IMR-90 (cell line): ENCODE measurements around the gene ACTG2. TPM values are rescaled to one million over a fixed set of nuclear protein-coding genes. Genes with fewer than 3 reads are reported as not detected.

Source experiments
- ATAC-seq: fragments of 200-7000 bp; cut with Tn5 transposase; 2 replicates; pipeline ENCODE4 v1.9.1; 2020; ENCODE audit warnings: low read depth, mild to moderate bottlenecking, moderate library complexity
- BruUV-seq: library from RNA; stranded (reverse); fragments of 400-500 nt; replicated peaks from 2 replicates; lab custom pipeline; 2021; lab: Mats Ljungman, UMichigan
- CTCF ChIA-PET: fragments of 300-600 bp; formaldehyde crosslinking; extraction: SDS; loops from one replicate; lab custom pipeline; 2021; ENCODE audit warnings: antibody characterized with exemption; lab: Yijun Ruan, JAX
- POLR2A ChIA-PET: fragments of 300-600 bp; sonication (Branson Sonifier 250); formaldehyde crosslinking; loops from one replicate; lab custom pipeline; 2022; ENCODE audit warnings: antibody characterized with exemption; ENCODE audit not compliant: unreplicated experiment; lab: Charles Lee
- DNase-seq: peaks from one replicate; pipeline ENCODE4 v3.0.0; 2013
- H2AFZ ChIP-seq: replicated peaks from 2 replicates; pipeline ENCODE3; 2013; ENCODE audit warnings: low read length, mild to moderate bottlenecking; ENCODE audit not compliant: poor library complexity
- H2AK5ac ChIP-seq: 2 replicates; pipeline ENCODE4 v1.6.1; 2013; ENCODE audit warnings: low read depth, low read length, inconsistent platforms
- H2AK9ac ChIP-seq: replicated peaks from 2 replicates; pipeline ENCODE3; 2013; ENCODE audit warnings: mild to moderate bottlenecking, low read depth, low read length, moderate library complexity; ENCODE audit not compliant: poor library complexity
- H2BK120ac ChIP-seq: 2 replicates; pipeline ENCODE4 v1.6.1; 2013; ENCODE audit warnings: low read depth, low read length, inconsistent platforms
- H2BK15ac ChIP-seq: 3 replicates; pipeline ENCODE4 v1.6.1; 2013; ENCODE audit warnings: low read depth, low read length, inconsistent platforms
- H2BK20ac ChIP-seq: 2 replicates; pipeline ENCODE4 v1.6.1; 2013; ENCODE audit warnings: low read depth, mild to moderate bottlenecking, inconsistent platforms, low read length, moderate library complexity
- H2BK5ac ChIP-seq: 2 replicates; pipeline ENCODE4 v1.6.1; 2013; ENCODE audit warnings: mild to moderate bottlenecking, low read depth, low read length, inconsistent platforms; ENCODE audit not compliant: poor library complexity, severe bottlenecking
- H3K14ac ChIP-seq: replicated peaks from 2 replicates; pipeline ENCODE4 v1.6.1; 2013; ENCODE audit warnings: low read depth, low read length, inconsistent platforms
- H3K18ac ChIP-seq: 2 replicates; pipeline ENCODE4 v1.6.1; 2013; ENCODE audit warnings: low read depth, low read length, control low read depth
- H3K23ac ChIP-seq: 2 replicates; pipeline ENCODE4 v1.6.1; 2013; ENCODE audit warnings: low read depth, low read length, inconsistent platforms
- H3K27ac ChIP-seq: 2 replicates; pipeline ENCODE4 v1.5.1; 2013; ENCODE audit warnings: mild to moderate bottlenecking, control low read depth, low read length; ENCODE audit not compliant: insufficient read depth
- H3K27me3 ChIP-seq: 2 replicates; pipeline ENCODE4 v1.6.1; 2013; ENCODE audit warnings: low read length; ENCODE audit not compliant: control insufficient read depth, insufficient read depth
- H3K36me3 ChIP-seq: 2 replicates; pipeline ENCODE4 v1.6.1; 2013; ENCODE audit warnings: low read length, mixed read lengths; ENCODE audit not compliant: control insufficient read depth, insufficient read depth
- H3K4ac ChIP-seq: 2 replicates; pipeline ENCODE4 v1.6.1; 2013; ENCODE audit warnings: low read depth, low read length, inconsistent platforms
- H3K4me1 ChIP-seq: 2 replicates; pipeline ENCODE4 v1.6.1; 2013; ENCODE audit warnings: low read length, mixed read lengths; ENCODE audit not compliant: control insufficient read depth, insufficient read depth
- H3K4me2 ChIP-seq: 2 replicates; pipeline ENCODE4 v1.6.1; 2013; ENCODE audit warnings: low read depth, mild to moderate bottlenecking, control low read depth, low read length, moderate library complexity
- H3K4me3 ChIP-seq: 2 replicates; pipeline ENCODE4 v1.5.1; 2013; ENCODE audit warnings: low read depth, mild to moderate bottlenecking, control low read depth, low read length, moderate library complexity; ENCODE audit not compliant: insufficient read depth
- H3K56ac ChIP-seq: 2 replicates; pipeline ENCODE4 v1.6.1; 2013; ENCODE audit warnings: low read length, inconsistent platforms; ENCODE audit not compliant: insufficient read depth; ENCODE audit errors: extremely low read depth
- H3K79me1 ChIP-seq, 2 experiments: 2 replicates each; pipeline ENCODE4 v1.6.1; 2013; ENCODE audit warnings: low read length in 2 of 2, inconsistent platforms in 1 of 2, low read depth in 1 of 2
- H3K9ac ChIP-seq: 2 replicates; pipeline ENCODE4 v1.6.1; 2013; ENCODE audit warnings: low read depth, low read length, control low read depth
- H3K9me1 ChIP-seq: 2 replicates; pipeline ENCODE4 v1.6.1; 2013; ENCODE audit warnings: low read length, inconsistent platforms; ENCODE audit not compliant: insufficient read depth
- H3K9me3 ChIP-seq: 2 replicates; pipeline ENCODE4 v1.6.1; 2013; ENCODE audit warnings: low read length; ENCODE audit not compliant: control insufficient read depth, insufficient read depth
- H4K20me1 ChIP-seq: 2 replicates; pipeline ENCODE4 v1.6.1; 2013; ENCODE audit warnings: low read length, inconsistent platforms; ENCODE audit not compliant: insufficient read depth
- H4K5ac ChIP-seq: 2 replicates; pipeline ENCODE4 v1.6.1; 2013; ENCODE audit warnings: mild to moderate bottlenecking, low read depth, low read length, control low read depth
- H4K8ac ChIP-seq, 2 experiments: 2 replicates each; pipeline ENCODE4 v1.6.1; 2013; ENCODE audit warnings: low read depth in 2 of 2, low read length in 2 of 2, control low read depth in 1 of 2, inconsistent platforms in 1 of 2
- H4K91ac ChIP-seq: 2 replicates; pipeline ENCODE4 v1.6.1; 2013; ENCODE audit warnings: low read depth, low read length, inconsistent platforms; ENCODE audit not compliant: insufficient read depth
- BHLHE40 ChIP-seq: fragments of 150-350 bp; IDR thresholded peaks from 2 replicates; pipeline ENCODE4 v1.6.1; 2016; ENCODE audit warnings: mild to moderate bottlenecking, low read depth, low read length
- CEBPB ChIP-seq: IDR thresholded peaks from 2 replicates; pipeline ENCODE4 v1.6.1; 2012; ENCODE audit warnings: low read depth, low read length, improper control_type of control experiment
- CHD1 ChIP-seq: IDR thresholded peaks from 2 replicates; pipeline ENCODE4 v1.6.1; 2012; ENCODE audit warnings: low read depth, low read length, improper control_type of control experiment
- FOS ChIP-seq: fragments of 150-350 bp; IDR thresholded peaks from 2 replicates; pipeline ENCODE4 v1.6.1; 2016; ENCODE audit warnings: low read depth, low read length
- MAZ ChIP-seq: IDR thresholded peaks from 2 replicates; pipeline ENCODE4 v1.6.1; 2012; ENCODE audit warnings: low read depth, mild to moderate bottlenecking, low read length, improper control_type of control experiment, moderate library complexity, borderline replicate concordance
- RCOR1 ChIP-seq: IDR thresholded peaks from 2 replicates; pipeline ENCODE4 v1.6.1; 2012; ENCODE audit warnings: mild to moderate bottlenecking, low read length, improper control_type of control experiment; ENCODE audit not compliant: insufficient replicate concordance
- dilution Hi-C: fragments of 300-500 bp; cut with HindIII; formaldehyde crosslinking; loops from one replicate; pipeline ENCODE4 v1.14.3; 2018; ENCODE audit warnings: low sequenced_read_pairs; ENCODE audit not compliant: unreplicated experiment
- in situ Hi-C: fragments of 300-500 bp; cut with MboI; formaldehyde crosslinking; loops from 3 replicates; pipeline ENCODE4 v1.14.3; 2019; ENCODE audit warnings: low sequenced_read_pairs, inconsistent platforms, mixed read lengths
- intact Hi-C: fragments of 100-400 bp; cut with micrococcal nuclease; formaldehyde crosslinking; loops from 2 replicates; pipeline ENCODE4 v1.10.0; 2022
- polyA plus RNA-seq, 3 experiments: library from polyadenylated mRNA; depleted of rRNA; stranded (reverse); fragments of >200 nt; gene quantifications; 2 replicates each; pipeline ENCODE4 v1.2.3, GENCODE V29; 2012; ENCODE audit warnings: low replicate concordance in 1 of 3
- total RNA-seq: library from RNA; depleted of rRNA; stranded (reverse); fragments of >200 nt; gene quantifications from 2 replicates; pipeline ENCODE4 v1.2.3, GENCODE V29; 2012

ACTG2 gene
- total and polyA plus RNA-seq, 2 of the 4 experiments (the other 2 are of a cell fraction), result 523 to 899 TPM

DNA sequence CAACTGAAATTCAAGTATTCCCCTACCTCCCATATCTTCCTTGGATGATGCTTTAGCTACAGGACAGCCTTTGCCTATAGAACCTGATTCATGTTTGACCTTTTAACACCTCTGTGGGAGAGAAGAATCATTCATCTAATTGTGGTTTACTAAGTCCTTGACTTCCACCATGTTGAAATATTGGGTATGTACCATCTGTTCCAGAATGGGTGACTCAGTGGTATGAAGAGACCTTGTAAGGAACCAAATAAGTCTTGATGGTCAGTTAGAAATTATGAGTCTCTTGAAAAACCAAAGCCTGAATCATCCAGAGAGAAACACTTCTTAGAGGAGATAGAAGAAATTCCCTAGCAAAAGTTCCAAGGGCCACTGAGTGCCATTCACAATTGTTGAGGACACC, 36.6 kb upstream of the ACTG2 start:
- H3K18ac ChIP-seq, result peak overlapping the region; percentile 89; the same call in 1 of the 2 replicates
- ChIA-PET CTCF (no interaction called here), POLR2A (no interaction called here)
- in situ Hi-C loops, result no loop called here
- H2AFZ ChIP-seq, result no peak overlapping the region
- no peak overlapping the region for H3K4me3 ChIP-seq
- peak overlapping the region; percentile 82; the same call in 1 of the 2 replicates for H3K14ac ChIP-seq
- peak overlapping the region; percentile 76; the same call in 1 of the 2 replicates for H3K4ac ChIP-seq
- peak overlapping the region; percentile 94 for H2BK5ac ChIP-seq
- no peaks in the 10 kb centered on the region for H3K9me3 ChIP-seq
- dilution Hi-C loops, result no loop called here
- peaks cover 0 to 23% of the 10 kb centered on the region in 2 experiments; a peak in 2 of 4 replicates for H3K79me1 ChIP-seq
- peak overlapping the region; percentile 72; the same call in 1 of the 2 replicates for H4K5ac ChIP-seq
- DNase-seq (peak; percentile 98), ATAC-seq (peak; percentile 21; the same call in 1 of the 2 replicates)
- H2AK5ac ChIP-seq, result peak overlapping the region; percentile 87
- intact Hi-C loops, result no loop called here
- no TSS peak for BruUV-seq
- no peaks in the 10 kb centered on the region for H3K27me3 ChIP-seq
- no peak overlapping the region for H3K9ac ChIP-seq
- peak overlapping the region; percentile 46; the same call in 1 of the 3 replicates for H2BK15ac ChIP-seq
- no peak overlapping the region; the same call in 1 of the 2 replicates for H3K56ac ChIP-seq
- peak overlapping the region; percentile 73; the same call in 1 of the 2 replicates for H2BK20ac ChIP-seq
- no peak overlapping the region; the same call in 1 of the 2 replicates for H3K4me2 ChIP-seq
- H4K20me1 ChIP-seq, result peaks cover 12% of the 10 kb centered on the region; the same call in 1 of the 2 replicates
- H3K36me3 ChIP-seq, result peaks cover 35% of the 10 kb centered on the region
- H3K23ac ChIP-seq, result peak overlapping the region; percentile 63; the same call in 1 of the 2 replicates
- H2BK120ac ChIP-seq, result 0 out of 2 replicates have a peak overlapping the region, but pooled peaks have one; percentile 42
- H2AK9ac ChIP-seq, result no peak overlapping the region
- H4K8ac ChIP-seq, result peak overlapping the region in 1 of 2 experiments; percentile 31; a peak in 1 of 4 replicates
- H3K4me1 ChIP-seq, result peaks cover 15% of the 10 kb centered on the region
- TF ChIP-seq BHLHE40 (0 out of 2 replicates have a peak, but pooled peaks have one; percentile 3), CEBPB (peak; percentile 75), RCOR1 (peak; percentile 94), FOS (peak; percentile 75), MAZ (no peak), CHD1 (no peak)
- no peak overlapping the region; the same call in 1 of the 2 replicates for H3K27ac ChIP-seq
- H4K91ac ChIP-seq, result peak overlapping the region; percentile 62; the same call in 1 of the 2 replicates
- H3K9me1 ChIP-seq, result peaks cover 19% of the 10 kb centered on the region
